GM19043 (cell line): ENCODE results near the gene ASAP3.

Experiments
- ATAC-seq: cut with Tn5 transposase; IDR thresholded peaks from one replicate; pipeline ENCODE4 v1.9.1; 2021; ENCODE audit warnings: low read depth; ENCODE audit not compliant: unreplicated experiment

ASAP3 gene

DNA sequence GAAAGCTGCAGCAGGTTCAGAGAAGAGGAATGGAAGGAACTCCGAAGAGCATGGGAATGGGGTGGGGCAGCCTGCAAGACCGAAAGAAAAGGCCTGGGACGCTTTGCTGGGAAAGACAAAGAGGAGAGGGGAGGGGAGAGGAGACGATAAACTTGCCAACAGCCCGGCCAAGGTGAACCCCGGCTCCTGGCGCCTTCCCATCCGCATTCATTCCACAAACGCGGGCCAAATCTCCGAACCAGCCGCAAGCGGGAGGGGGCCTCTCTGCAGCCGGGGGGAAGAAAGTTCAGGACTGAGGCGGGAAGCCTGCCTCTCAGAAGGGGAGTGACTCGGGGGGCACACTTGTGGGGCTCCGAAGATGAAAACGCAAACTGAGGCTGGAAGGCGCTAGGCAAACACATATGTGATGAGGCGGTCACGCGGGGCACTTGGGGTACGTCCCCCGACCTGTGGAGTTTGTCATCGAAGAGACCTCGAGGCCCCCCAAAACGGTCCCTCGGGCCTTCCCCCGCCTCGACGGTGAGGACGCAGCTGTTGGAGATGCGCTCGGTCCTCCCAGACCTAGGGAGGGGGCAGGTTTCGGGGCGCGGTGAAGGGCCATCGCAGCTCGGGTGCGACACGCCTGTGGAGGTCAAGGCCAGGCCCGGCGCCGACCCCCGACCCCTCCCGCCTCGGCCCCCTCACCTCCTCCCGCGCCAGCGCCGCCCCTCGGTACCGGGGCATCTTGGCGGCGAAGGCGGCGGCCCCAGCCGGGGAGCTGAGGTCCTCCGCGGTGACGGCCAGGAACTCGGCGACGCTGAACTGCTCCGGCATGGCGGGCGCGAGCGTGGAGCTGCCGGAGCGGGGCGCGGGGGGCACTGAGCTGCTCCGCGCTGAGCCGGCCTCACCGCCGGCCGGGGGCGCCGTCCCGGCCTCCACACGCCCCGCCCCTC, at the start of gene ASAP3:
ASAP3 (minus strand) TSS at position 859 of the 932 bp plus-strand sequence; CDS start at position 813, 46 bp downstream.
- no peak for ATAC-seq

DNA sequence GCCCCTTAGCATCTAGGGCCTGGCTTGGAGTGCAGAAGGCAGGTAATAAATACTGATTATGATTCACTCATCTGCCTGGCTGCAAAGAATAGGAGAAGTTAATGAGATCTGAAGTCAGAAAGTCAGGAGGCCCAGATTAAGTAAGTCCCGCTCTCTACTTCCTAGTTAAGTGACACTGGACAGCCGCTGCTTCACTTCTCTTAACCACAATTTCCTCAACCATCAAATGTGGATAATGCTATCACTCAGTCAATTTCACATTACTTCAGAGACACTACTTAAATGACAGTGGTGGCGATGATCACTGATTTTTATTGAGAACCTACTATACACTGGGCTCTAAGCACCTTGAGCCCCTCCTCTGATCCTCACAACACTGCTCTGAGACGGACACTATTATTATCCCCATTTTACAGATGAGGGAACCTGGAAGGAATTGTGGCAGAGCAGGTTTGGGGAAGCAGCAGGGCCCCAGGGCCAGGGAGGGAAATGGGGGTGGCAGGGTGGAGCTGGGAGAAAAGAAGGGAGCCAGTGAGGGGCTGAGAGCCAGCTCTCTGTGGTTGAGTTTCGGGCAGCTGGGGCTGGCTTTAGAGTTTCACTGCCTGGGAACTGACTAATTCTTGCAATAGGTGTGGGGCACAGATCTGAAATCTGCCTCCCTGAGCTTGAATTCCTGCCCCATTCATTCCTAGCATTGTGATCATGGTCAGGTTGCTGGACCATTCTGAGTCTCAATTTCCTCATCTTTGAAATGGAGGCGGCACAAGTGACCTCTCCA, 49.5 kb upstream of the ASAP3 start:
- ATAC-seq = no peak

DNA sequence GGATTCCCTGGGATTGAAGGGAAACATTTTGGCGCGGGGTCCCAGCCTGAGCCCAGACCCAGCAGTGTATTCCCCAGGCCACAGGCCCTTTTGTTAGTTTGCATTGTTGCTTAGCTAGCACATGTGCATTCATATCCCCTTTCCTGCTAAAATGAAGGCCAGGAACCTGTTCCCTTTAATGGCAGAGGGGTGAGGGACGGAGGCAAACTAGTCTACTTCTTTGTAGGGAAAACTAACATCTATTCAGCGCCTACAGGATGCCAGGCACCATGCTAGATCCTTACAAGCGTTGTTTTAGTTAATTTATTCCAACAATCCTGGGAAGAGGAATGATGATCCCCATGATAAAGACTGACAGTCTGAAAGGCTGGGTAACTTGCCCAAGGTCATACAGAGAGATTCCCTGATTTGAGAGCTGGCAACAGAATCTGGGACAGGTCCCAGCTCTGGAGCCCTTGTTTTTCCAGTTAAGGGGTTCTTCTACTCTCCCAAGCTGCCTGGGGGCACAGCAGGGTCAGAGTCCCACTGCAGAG, 47.6 kb upstream of the ASAP3 start:
- ATAC-seq = no peak

DNA sequence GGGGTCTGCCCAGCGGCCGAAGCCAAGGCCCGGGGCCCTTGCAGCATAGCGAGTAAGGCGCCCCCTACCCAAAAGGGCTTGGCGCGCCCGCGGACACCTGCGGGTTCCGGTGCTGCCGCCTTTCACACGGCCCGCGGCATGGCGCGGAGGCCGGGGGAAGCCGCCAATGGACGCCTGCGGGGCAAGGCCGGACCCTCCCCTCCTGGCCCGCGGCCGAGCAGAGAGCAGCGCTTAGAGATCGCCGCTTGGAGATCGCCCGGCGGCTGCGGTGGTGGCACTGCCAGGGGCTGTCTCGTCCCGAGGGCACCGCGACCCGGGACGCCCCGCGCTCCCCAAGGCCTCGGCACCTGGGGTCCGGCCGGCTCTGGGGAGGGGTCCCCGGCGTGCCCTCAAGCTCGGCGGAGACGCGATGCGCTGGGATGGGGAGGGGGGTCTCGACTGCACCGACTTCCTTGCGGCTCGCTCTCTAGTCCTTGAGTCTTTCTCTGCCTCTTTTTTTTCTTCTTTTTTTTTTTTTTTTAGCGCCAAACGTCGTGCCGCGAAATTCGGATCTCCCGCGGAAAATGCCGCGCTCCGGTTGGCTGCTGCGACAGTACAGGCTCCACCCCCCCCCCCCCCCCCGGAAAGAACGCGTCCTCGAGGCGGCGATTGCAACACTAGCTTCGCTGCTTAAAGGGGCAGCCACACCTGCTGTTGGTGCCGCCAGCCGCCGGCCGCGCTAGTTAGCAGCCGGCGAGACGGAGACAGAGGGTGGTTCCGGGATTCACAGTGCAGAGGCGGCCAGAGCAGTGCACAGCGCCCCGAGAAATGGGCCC, 47.0 kb upstream of the ASAP3 start, which contains the start of gene E2F2:
E2F2 (minus strand) TSS at position 487 of the 815 bp plus-strand sequence; CDS start at position 47, 440 bp downstream.
- peak; percentile 39 for ATAC-seq

GRCh38 chr1:23530087-23530746, 46.2 kb upstream of the ASAP3 start:
- ATAC-seq = no peak

GRCh38 chr1:23529146-23530086, 45.4 kb upstream of the ASAP3 start:
- ATAC-seq = no peak

GRCh38 chr1:23528250-23528978, 44.4 kb upstream of the ASAP3 start:
- ATAC-seq = peak; percentile 56

GRCh38 chr1:23527900-23528249, 43.9 kb upstream of the ASAP3 start:
- ATAC-seq = no peak

- no peak for ATAC-seq
Observed at GRCh38 chr1:23527366-23527765, 43.4 kb upstream of the ASAP3 start.

- no peak for ATAC-seq
Observed at GRCh38 chr1:23526329-23527041, 42.5 kb upstream of the ASAP3 start.

- no peak for ATAC-seq
Observed at GRCh38 chr1:23525558-23526250, 41.7 kb upstream of the ASAP3 start.

DNA sequence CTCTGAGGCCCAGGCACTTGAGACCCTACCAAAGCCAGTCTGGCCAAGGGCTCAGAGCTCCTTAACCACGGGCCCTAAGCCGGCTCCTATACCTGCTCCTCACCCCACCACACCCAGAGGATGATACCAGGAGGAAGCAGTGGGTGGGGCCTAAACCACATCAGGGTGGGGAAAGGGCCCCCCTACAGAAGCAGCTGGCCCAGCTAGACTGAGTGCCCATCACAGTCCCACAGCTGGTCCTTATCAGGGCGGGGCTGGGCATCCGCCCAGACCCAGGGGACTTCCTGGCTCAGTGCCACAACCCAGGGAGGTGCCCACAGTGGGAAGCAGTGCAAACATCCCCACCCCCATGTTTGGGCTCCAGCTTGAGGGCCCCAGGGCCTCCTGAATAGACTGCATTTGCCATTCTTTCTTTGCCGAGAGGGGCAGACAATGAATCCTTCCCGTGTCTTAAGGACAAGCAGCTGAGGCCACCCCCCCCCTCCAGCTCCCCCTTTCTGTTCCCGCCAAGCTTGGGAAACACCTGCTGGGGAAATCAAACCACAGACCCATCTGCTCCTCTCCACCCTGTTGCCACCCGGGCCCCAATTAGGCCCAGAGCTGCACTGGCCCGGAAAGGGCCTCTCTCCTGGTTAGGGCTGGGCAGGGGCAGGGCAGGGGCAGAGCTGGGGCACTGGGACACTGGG, 40.9 kb upstream of the ASAP3 start:
- no peak for ATAC-seq

GRCh38 chr1:23524163-23524562, 40.2 kb upstream of the ASAP3 start:
- no peak for ATAC-seq

GRCh38 chr1:23522244-23522982, 38.4 kb upstream of the ASAP3 start:
- no peak for ATAC-seq

DNA sequence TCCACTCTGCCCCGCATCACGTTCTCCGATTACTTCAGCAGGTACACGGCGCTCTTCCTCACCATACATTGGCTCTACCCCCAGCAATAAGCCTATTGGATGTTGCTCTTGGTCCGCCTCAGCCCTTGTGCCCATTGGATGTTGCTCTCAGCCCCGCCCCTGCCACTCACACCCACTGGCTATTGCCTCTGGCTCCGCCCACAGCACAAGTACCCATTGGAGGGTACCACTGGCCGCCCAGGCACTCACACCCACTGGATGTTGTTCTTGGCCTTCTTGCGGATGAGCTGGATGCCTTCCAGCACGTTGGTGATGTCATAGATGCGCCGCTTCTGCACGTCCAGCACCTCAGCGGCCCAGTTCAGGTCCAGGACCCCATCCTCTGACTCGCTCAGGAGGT, 37.6 kb upstream of the ASAP3 start:
- no peak for ATAC-seq

GRCh38 chr1:23517581-23517980, 33.6 kb upstream of the ASAP3 start:
- ATAC-seq = no peak
